Measurements from ENCODE around the gene PARM1.

GRCh38 chr4:74890341-74890740 is 42.6 kb upstream of the PARM1 start:
- TF ChIP-seq POLR2A (IDR thresholded peaks at IDR 0.05) (no peak), CTCF (IDR thresholded peaks at IDR 0.05) (no peak), POLR2AphosphoS5 (IDR thresholded peaks at IDR 0.05) (no peak)
